Caco-2 (cell line): ENCODE data around the gene PRKG2. TPM values are rescaled to one million over a fixed set of nuclear protein-coding genes. Genes with fewer than 3 reads are reported as not detected.

ENCODE experiments used
- BruUV-seq: library from RNA; stranded (reverse); fragments of 400-500 nt; replicated peaks from 2 replicates; lab custom pipeline; 2021; lab: Mats Ljungman, UMichigan
- CTCF ChIA-PET: fragments of 300-600 bp; sonication (Branson Sonifier 250); formaldehyde crosslinking; loops from one replicate; lab custom pipeline; 2022; ENCODE audit warnings: antibody characterized with exemption; lab: Charles Lee
- POLR2A ChIA-PET: fragments of 300-600 bp; sonication (Branson Sonifier 250); formaldehyde crosslinking; loops from one replicate; lab custom pipeline; 2022; ENCODE audit warnings: antibody characterized with exemption; lab: Charles Lee
- DNase-seq, 2 experiments: peaks; one replicate each; pipeline versions ENCODE4 v3.0.0 to v3.0.0-alpha.2; 2020 to 2022
- H3K27me3 ChIP-seq: replicated peaks from 2 replicates; pipeline ENCODE4 v1.6.0; 2011; ENCODE audit warnings: low read length; ENCODE audit not compliant: control insufficient read depth, insufficient read depth
- H3K36me3 ChIP-seq: 2 replicates; pipeline ENCODE4 v1.5.1; 2011; ENCODE audit warnings: low read length; ENCODE audit not compliant: control insufficient read depth, insufficient read depth
- H3K4me1 ChIP-seq: fragments of 250-450 bp; sonication (Bioruptor Pico); 2 replicates; pipeline ENCODE4 v1.5.1; 2020; ENCODE audit warnings: mild to moderate bottlenecking
- H3K4me3 ChIP-seq: 2 replicates; pipeline ENCODE4 v1.5.1; 2011; ENCODE audit warnings: low read depth, mild to moderate bottlenecking, control low read depth, low read length
- H3K9me3 ChIP-seq: fragments of 250-450 bp; sonication (Bioruptor Pico); 2 replicates; pipeline ENCODE4 v1.5.1; 2020; ENCODE audit warnings: mild to moderate bottlenecking, moderate library complexity
- H3K27ac Mint-ChIP-seq: one replicate; pipeline ENCODE4 v1.8.0; 2022; ENCODE audit warnings: mixed read lengths; ENCODE audit not compliant: unreplicated experiment
- H3K27me3 Mint-ChIP-seq: one replicate; pipeline ENCODE4 v1.8.0; 2022; ENCODE audit warnings: mixed read lengths; ENCODE audit not compliant: insufficient read depth, unreplicated experiment
- H3K36me3 Mint-ChIP-seq: one replicate; pipeline ENCODE4 v1.8.0; 2022; ENCODE audit warnings: mild to moderate bottlenecking, mixed read lengths; ENCODE audit not compliant: insufficient read depth, unreplicated experiment
- H3K4me1 Mint-ChIP-seq: one replicate; pipeline ENCODE4 v1.8.0; 2022; ENCODE audit warnings: low read depth, mixed read lengths; ENCODE audit not compliant: unreplicated experiment
- H3K4me3 Mint-ChIP-seq: one replicate; pipeline ENCODE4 v1.8.0; 2022; ENCODE audit warnings: mild to moderate bottlenecking, moderate library complexity, mixed read lengths; ENCODE audit not compliant: unreplicated experiment
- H3K9me3 Mint-ChIP-seq: one replicate; pipeline ENCODE4 v1.8.0; 2022; ENCODE audit warnings: mixed read lengths; ENCODE audit not compliant: unreplicated experiment
- intact Hi-C: fragments of 100-400 bp; cut with micrococcal nuclease; formaldehyde crosslinking; loops from one replicate; pipeline ENCODE4 v1.10.0; 2022; ENCODE audit not compliant: unreplicated experiment
- total RNA-seq: library from RNA; stranded (reverse); gene quantifications from 2 replicates; pipeline ENCODE4 v1.2.3, GENCODE V29; 2022
- TF ChIP-seq, protein P1 (sequence below), 2 experiments: fragments of 200-600 bp in 1 of 2; IDR thresholded peaks; 1 replicate in 1 of 2; 2 replicates in 1 of 2; pipeline versions ENCODE4 v1.5.1 to v1.8.0; 2011 to 2022; ENCODE audit warnings: antibody characterized with exemption in 1 of 2, control low read depth in 1 of 2, inconsistent platforms in 1 of 2, low read depth in 1 of 2, low read length in 1 of 2, mild to moderate bottlenecking in 1 of 2, moderate library complexity in 1 of 2; ENCODE audit not compliant: insufficient read depth in 1 of 2, severe bottlenecking in 1 of 2, unreplicated experiment in 1 of 2

PRKG2 gene
- total RNA-seq, 1 experiment from 2014 or later = 5.6 TPM

DNA sequence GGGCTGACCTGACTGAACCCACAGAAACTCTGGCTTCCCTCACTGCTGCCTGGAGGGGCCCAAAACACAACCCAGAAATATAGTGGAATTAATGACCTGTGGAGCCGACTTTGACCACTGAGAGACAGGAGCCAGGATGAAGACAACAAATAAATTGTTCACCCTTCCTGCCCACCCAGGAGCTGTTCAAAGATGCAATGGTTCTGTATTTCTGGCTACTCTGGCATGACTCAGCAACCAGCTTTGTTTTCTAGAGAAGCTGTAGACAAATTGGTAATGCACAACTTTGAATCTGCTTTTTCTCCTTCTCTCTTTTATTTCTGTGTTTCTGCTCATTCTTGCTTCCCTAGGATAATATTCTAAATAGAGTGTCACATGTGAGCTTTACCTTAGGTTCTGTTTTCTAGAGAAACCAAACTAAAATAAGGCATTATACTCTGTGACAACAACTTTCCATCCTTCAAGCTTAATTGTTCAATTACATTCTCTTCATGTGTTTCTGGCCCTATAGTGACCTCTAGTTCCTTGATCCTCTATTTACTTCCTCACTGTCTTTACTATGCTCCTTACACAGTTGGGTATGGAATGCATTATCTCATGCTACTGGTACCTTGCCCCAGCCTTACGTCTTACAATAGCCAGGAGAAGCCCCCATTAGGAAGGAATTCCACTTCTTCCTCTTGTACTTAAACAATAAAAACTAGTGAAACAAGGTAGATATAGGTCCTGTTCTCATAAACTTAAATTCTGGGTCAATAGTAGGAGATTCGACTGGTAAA lies 6.5 kb upstream of the PRKG2 start:
- H3K4me3 Mint-ChIP-seq = no peak overlapping the region
- Histone ChIP-seq H3K4me1 (no peaks in the 10 kb centered on the region), H3K4me3 (no peak overlapping the region), H3K27me3 (no peaks in the 10 kb centered on the region), H3K36me3 (no peaks in the 10 kb centered on the region), H3K9me3 (no peaks in the 10 kb centered on the region)
- ChIA-PET CTCF (no interaction called here), POLR2A (no interaction called here)
- BruUV-seq = no TSS peak
- no peak overlapping the region for H3K27ac Mint-ChIP-seq
- intact Hi-C loops = no loop called here
- peaks cover 30% of the 10 kb centered on the region for H3K9me3 Mint-ChIP-seq
- no peaks in the 10 kb centered on the region for H3K36me3 Mint-ChIP-seq
- H3K4me1 Mint-ChIP-seq = no peaks in the 10 kb centered on the region
- H3K27me3 Mint-ChIP-seq = no peaks in the 10 kb centered on the region
- DNase-seq = no peak
- TF ChIP-seq, protein P1, sequence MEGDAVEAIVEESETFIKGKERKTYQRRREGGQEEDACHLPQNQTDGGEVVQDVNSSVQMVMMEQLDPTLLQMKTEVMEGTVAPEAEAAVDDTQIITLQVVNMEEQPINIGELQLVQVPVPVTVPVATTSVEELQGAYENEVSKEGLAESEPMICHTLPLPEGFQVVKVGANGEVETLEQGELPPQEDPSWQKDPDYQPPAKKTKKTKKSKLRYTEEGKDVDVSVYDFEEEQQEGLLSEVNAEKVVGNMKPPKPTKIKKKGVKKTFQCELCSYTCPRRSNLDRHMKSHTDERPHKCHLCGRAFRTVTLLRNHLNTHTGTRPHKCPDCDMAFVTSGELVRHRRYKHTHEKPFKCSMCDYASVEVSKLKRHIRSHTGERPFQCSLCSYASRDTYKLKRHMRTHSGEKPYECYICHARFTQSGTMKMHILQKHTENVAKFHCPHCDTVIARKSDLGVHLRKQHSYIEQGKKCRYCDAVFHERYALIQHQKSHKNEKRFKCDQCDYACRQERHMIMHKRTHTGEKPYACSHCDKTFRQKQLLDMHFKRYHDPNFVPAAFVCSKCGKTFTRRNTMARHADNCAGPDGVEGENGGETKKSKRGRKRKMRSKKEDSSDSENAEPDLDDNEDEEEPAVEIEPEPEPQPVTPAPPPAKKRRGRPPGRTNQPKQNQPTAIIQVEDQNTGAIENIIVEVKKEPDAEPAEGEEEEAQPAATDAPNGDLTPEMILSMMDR (IDR thresholded peaks at IDR 0.05; ENCODE audit: insufficient read depth in 1 of 2, low read depth in 1 of 2, low read length in 1 of 2, severe bottlenecking in 1 of 2, unreplicated experiment in 1 of 2) = no peak

DNA sequence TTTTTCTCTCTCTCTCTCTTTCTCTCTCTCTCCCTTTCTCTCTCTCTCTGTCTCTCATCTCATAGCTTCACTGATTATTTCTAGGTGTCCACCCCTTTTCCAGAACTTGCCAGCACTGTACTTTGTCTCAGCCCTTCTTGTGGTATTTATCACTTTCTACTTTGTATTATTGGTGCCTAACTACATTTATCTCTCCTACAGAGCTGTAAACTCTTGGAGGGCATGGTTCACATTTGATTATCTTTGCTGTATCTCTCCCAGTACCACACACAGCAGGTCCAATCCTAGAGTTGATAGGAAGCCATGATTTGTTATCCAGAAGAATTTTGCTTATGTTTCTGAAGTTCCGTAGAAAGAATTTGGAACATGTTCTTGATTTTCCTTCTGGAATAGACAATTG lies 5.2 kb upstream of the PRKG2 start:
- H3K4me3 Mint-ChIP-seq = no peak overlapping the region
- TF ChIP-seq, protein P1 (IDR thresholded peaks at IDR 0.05; ENCODE audit: insufficient read depth in 1 of 2, low read depth in 1 of 2, low read length in 1 of 2, severe bottlenecking in 1 of 2, unreplicated experiment in 1 of 2) = no peak
- Histone ChIP-seq H3K4me1 (no peaks in the 10 kb centered on the region), H3K9me3 (no peaks in the 10 kb centered on the region), H3K4me3 (no peak overlapping the region), H3K27me3 (no peaks in the 10 kb centered on the region), H3K36me3 (no peaks in the 10 kb centered on the region)
- intact Hi-C loops = no loop called here
- ChIA-PET CTCF (no interaction called here), POLR2A (no interaction called here)
- no TSS peak for BruUV-seq
- DNase-seq = no peak
- peaks cover 30% of the 10 kb centered on the region for H3K9me3 Mint-ChIP-seq
- H3K4me1 Mint-ChIP-seq = no peaks in the 10 kb centered on the region
- peak overlapping the region; percentile 0 for H3K27ac Mint-ChIP-seq
- H3K36me3 Mint-ChIP-seq = no peaks in the 10 kb centered on the region
- H3K27me3 Mint-ChIP-seq = no peaks in the 10 kb centered on the region

DNA sequence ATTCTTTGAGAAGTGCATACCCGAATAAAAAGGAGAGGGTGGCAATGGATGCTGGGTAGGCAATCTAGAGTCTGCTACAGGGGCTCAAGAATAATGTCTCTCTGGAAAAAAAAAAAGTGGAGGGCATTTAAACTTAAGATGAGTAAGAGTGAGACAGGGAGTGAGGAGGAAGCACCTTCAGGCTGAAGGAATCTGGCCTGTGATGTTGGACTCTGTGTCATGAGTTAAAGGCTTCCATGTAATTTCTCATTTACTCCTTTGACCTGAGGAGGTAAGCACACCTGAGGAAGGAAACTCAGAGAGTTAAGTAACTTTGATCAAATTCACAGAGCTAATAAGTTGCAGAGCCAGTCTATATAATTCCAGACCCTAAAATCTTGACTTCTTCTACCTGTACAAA lies 3.2 kb upstream of the PRKG2 start:
- Histone ChIP-seq H3K36me3 (no peaks in the 10 kb centered on the region), H3K27me3 (no peaks in the 10 kb centered on the region), H3K4me1 (no peaks in the 10 kb centered on the region), H3K9me3 (no peaks in the 10 kb centered on the region), H3K4me3 (no peak overlapping the region)
- TF ChIP-seq, protein P1 (IDR thresholded peaks at IDR 0.05; ENCODE audit: insufficient read depth in 1 of 2, low read depth in 1 of 2, low read length in 1 of 2, severe bottlenecking in 1 of 2, unreplicated experiment in 1 of 2) = no peak
- H3K36me3 Mint-ChIP-seq = no peaks in the 10 kb centered on the region
- ChIA-PET CTCF (no interaction called here), POLR2A (no interaction called here)
- H3K27ac Mint-ChIP-seq = no peak overlapping the region
- DNase-seq = no peak
- H3K4me1 Mint-ChIP-seq = no peaks in the 10 kb centered on the region
- peaks cover 30% of the 10 kb centered on the region for H3K9me3 Mint-ChIP-seq
- no TSS peak for BruUV-seq
- no peaks in the 10 kb centered on the region for H3K27me3 Mint-ChIP-seq
- intact Hi-C loops = no loop called here
- no peak overlapping the region for H3K4me3 Mint-ChIP-seq
